GOT3 (cell line): ENCODE data around the gene PHRF1.

Experiments used
- DNase-seq: peaks from one replicate; lab custom pipeline; 2025; ENCODE audit warnings: mixed read lengths; lab: John Stamatoyannopoulos, UW

The PHRF1 gene

DNA sequence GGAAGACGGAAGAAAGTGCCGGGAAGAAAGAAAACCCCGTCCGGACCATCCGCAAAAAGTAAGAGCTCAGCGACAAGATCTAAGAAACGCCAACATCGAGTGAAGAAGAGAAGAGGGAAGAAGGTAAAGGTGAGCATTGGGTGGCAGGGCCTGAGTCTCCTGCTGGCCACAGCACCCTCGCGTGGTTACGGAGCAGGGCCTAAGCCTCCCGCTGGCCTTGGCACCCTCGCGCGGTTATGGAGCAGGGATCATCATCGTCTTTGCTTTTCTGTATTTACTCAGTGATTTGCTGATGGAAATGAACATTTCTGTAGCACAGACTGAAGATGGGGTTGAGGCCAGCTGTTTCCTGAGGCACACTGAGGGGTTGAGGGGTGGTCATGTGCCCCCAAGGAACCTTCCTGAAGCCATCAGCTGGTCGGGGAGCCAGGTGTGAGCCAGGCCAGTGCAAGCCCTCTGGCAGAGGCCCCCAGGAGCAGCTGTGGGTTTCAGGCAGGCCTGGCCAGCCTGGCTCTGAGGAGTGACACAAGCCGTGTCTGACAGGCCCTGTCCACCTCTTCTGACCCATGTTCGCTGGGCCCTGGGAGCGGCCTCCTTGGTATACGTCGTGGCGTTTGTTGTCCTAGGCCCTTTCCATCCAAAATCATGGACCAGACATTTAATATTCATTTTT is 25.4 kb downstream of the PHRF1 start:
- DNase-seq: no peak

DNA sequence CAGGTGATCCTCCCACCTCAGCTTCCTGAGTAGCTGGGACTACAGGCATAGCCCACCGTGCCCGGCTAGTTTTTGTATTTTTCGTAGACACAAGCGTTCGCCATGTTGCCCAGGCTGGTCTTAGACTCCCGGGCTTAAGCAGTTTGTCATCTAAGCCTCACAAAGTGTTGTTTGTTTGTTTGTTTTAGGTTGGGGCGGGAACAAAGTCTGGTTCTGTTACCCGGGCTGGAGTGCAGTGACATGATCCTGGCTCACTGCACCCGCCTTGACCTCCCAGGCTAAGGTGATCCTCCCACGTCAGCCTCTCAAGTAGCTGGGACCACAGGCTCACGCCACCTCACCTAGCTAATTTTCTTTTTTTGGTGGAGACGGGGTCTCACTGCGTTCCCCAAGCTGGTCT is 26.9 kb downstream of the PHRF1 start:
- DNase-seq: no peak

DNA sequence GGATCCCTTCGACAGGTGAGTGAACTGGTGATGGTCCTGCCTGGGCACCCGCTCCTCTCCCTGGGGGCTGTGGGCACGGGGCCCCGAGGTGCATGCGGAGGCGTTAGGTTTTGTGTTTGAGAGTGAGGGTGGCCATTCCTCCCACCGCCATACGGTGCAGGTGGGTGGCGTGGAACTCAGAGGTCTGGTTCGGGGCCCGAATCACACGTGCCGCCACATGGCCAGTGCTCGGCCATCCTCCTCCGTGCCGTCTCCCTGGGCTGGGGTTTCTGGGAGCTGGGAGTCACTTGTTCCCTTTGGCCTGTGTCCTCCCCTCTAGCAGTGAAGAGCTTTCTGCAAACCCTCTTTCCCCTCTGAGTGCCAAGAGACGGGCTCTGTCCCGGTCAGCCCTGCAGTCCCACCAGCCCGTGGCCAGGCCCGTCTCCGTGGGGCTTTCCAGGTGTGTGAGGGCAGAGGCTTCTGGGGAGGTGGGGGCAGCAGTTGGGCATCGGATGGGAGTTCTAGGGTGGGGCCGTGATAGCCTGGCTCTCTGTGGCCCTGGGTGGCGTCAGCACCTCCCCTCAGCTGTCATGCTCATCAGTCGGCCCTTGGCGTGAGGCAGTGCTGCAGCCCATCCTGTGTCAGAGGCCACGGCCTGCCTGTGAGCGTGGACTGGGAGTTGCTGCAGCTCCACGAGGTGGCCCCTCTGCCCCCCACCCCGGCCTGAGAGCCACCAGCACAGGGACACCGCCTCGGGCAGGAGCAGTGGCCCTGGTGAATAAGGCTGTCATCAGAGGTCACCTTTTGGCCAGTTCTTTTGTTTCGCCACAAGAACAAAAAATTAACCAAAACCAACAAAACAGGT is 29.2 kb downstream of the PHRF1 start:
- DNase-seq: no peak

DNA sequence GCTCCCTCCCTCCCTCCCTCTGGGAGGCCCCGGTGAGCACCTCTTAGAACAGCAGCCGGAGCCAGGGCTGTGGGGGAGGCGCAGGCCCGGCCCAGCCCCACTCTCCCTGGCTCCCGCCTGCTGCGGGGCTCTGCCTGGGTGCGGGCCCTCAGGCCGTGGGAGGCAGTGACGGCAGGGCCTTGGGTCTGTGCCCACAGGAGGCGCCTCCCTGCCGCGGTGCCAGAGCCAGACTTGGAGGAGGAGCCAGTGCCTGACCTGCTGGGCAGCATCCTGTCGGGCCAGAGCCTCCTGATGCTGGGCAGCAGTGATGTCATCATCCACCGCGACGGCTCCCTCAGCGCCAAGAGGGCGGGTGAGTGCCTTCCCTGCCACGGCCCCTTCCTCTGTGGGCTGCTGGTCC is 30.0 kb downstream of the PHRF1 start:
- no peak for DNase-seq

DNA sequence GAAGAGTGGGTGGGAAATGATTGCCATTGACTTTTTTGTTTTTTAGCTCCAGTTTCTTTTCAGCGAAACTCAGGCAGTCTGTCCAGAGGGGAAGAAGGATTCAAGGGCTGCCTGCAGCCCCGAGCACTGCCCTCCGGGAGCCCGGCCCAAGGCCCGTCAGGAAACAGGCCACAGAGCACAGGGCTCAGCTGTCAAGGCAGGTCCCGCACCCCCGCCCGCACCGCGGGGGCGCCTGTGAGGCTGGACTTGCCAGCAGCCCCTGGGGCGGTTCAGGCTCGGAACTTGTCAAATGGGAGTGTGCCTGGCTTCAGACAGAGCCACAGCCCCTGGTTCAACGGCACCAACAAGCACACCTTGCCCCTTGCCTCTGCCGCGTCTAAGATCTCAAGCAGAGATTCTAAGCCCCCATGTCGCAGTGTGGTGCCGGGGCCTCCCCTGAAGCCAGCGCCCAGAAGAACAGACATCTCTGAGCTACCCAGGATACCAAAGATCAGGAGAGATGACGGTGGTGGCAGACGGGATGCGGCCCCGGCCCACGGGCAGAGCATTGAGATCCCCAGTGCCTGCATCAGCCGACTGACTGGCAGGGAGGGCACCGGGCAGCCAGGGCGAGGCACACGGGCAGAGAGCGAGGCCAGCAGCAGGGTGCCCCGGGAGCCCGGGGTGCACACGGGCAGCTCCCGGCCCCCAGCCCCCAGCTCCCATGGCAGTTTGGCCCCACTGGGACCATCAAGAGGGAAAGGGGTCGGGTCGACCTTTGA is 30.9 kb downstream of the PHRF1 start:
- DNase-seq: no peak

DNA sequence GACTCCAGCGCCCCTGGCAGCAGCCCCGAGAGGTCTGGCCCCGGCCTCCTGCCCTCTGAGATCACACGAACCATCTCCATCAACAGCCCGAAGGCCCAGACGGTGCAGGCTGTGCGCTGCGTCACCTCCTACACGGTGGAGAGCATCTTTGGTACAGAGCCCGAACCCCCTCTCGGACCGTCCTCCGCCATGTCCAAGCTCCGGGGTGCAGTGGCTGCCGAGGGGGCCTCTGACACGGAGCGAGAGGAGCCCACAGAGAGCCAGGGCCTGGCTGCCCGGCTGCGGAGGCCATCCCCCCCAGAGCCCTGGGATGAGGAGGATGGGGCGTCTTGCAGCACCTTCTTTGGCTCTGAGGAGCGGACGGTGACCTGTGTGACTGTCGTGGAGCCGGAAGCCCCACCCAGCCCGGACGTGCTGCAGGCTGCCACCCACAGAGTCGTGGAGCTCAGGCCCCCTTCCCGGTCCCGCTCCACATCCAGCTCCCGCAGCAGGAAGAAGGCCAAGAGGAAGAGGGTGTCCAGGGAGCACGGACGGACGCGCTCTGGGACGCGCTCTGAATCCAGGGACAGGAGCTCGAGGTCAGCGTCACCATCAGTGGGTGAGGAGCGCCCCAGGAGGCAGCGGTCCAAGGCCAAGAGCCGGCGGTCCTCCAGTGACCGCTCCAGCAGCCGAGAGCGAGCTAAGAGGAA is 31.8 kb downstream of the PHRF1 start:
- no peak for DNase-seq

DNA sequence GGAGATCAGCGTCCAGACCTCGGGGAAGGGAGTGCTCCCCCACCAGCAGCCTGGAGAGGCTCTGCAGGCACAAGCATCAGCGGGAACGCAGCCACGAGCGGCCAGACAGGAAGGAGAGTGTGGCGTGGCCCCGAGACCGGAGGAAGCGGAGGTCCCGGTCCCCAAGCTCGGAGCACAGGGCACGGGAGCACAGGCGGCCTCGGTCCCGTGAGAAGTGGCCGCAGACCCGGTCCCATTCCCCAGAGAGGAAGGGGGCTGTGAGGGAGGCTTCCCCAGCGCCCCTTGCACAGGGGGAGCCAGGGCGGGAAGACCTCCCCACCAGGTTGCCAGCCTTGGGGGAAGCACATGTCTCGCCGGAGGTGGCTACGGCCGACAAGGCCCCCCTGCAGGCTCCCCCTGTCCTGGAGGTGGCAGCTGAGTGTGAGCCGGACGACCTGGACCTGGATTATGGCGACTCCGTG is 32.6 kb downstream of the PHRF1 start:
- DNase-seq: no peak

DNA sequence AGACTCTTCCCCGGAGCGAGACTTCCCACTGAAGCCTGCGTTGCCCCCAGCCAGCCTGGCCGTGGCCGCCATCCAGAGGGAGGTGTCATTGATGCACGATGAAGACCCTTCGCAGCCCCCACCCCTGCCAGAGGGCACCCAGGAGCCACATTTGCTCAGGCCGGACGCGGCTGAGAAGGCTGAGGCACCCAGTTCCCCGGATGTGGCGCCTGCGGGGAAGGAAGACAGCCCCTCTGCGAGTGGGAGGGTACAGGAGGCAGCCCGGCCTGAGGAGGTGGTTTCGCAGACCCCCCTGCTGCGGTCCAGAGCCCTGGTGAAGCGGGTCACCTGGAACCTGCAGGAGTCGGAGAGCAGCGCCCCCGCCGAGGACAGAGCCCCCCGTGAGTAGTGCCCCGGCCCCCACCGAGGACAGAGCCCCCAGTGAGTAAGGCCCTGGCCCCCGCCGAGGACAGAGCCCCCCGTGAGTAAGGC is 33.1 kb downstream of the PHRF1 start:
- no peak for DNase-seq

DNA sequence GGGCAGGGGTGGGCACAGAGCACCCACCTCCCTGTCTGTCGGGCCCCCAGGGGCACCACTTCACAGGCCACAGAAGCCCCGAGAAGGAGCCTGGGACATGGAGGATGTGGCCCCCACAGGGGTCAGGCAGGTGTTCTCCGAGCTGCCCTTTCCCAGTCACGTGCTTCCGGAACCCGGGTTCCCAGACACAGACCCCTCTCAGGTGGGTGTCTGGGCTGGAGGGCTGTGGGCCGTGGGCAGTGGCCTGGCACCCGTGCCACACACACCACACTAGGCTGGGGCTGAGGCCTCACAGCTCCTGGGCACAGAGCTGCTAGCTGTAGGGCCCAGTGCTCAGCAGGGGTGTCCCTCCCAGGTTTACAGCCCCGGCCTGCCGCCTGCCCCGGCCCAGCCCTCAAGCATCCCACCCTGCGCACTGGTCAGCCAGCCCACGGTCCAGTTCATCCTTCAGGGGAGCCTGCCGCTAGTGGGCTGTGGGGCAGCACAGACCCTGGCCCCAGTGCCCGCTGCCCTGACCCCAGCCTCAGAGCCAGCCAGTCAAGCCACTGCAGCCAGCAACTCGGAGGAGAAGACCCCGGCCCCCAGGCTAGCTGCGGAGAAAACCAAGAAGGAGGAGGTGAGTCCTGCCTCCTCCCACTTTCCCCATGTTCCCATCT is 34.0 kb downstream of the PHRF1 start:
- no peak for DNase-seq

DNA sequence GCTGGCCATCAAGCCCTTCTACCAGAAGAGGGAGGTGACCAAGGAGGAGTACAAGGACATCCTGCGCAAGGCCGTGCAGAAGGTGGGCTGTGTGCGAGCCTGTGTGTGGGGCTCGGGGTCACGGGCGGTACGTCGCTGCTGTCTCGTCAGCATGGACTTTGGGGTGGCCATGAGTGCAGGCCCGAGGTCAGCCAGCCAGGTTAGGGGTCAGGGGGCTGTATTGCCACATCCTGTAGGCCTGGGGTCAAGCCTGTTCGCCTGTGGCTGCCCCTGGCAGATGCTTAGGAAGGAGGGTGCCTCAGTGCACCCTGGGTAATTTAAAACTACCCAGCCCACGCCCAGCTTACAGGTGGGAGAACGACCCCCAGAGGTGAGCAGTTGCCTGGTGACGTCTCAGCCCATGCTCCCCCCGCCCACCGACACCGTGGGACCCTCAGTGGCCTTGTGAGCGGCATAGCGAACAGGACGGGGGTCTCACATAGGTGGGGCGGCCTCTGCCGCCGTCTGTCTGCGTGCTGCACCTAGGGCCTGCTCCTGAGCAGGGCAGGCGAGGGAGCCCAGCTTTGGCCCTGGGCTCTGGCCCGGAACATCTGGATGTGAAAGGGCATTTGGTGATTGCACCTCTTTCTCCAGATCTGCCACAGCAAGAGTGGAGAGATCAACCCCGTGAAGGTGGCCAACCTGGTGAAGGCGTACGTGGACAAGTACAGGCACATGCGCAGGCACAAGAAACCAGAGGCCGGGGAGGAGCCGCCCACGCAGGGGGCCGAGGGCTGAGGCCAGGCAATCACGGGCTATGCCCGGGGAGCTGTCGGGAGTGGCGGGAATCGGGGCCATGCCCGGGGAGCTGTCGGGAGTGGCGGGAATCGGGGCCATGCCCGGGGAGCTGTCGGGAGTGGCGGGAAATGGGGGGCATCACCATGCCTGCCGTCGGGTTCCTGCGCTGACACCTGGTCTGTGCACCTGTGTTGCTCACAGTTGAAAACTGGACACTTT is 35.0 kb downstream of the PHRF1 start:
- no peak for DNase-seq

DNA sequence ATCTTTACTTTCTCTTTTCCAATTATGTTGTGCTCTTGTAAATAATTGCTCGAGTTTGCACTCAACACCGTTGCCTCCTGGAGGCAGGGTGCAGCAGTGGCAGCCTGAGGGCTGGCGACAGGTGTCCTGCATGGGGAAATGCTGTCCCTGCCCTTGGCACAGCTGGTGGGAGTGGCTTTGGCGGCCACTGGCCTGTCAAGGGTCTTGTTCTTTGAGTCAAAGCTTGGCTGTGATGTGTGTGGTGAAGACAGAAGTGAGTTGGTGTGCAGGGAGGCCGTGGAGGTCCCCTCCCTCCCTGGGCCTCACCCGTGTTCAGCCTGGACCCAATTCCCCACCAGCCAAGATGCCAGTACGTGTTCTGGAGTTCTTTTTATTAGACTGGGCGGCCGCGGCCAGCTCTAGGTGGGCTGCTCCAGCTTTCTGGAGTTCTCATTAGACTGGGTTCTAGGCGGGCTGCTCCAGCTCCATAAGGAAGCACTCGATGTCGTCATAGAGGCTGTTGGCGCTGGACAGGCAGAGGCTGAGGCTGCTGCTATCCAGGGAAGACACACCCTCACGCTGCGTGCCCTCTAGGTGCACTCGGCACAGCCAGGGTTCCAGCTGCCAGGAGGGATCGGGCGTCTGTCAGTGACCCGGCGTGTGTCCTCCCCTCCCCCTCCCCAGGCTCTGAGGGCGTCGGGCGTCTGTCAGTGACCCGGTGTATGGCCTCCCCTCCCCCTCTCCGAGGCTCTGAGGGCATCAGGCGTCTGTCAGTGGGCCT is 36.1 kb downstream of the PHRF1 start:
- no peak for DNase-seq

DNA sequence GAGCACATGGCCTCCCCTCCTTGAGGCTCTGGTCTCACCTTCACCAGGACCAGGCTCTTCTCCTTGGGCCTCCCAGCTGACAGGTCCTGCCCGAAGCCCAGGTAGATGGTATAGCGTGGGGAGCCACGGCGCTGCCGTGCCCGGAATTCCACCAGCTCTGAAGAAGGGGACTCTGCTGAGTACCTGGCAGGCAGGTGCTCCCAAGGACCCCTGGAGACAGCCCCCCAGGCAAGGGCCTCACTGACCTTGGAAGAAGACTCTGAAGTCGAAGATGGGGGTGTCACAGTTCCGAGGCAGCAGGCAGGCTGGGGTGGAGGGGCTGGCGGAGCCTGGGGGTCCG is 36.7 kb downstream of the PHRF1 start:
- no peak for DNase-seq

DNA sequence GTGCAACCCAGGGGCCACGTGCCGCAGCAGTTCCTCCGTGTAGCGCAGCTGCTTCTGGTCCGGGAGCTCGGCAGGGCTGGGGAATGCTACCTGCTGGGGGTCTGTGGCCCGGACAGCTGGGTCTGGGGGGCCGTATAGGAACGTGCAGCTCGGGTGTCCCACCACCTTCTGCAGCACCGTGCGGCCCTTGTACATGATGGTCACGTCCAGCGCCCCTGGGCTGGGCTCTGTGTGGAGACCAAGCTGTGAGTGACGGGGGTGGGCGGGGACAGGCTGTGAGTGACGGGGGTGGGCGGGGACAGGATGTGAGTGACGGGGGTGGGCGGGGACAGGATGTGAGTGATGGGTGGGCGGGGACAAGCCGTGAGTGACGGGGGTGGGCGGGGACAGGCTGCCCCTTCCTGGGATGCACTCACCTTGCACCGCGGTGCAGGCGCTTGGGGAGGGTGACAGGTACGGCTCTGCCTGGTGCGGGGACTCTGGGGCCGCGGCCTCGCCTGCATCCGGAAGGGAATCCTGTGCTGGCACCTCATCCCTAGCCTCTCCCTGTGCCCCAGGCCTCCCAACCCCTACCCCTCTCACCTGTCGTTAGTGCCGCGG is 37.2 kb downstream of the PHRF1 start:
- DNase-seq: no peak

DNA sequence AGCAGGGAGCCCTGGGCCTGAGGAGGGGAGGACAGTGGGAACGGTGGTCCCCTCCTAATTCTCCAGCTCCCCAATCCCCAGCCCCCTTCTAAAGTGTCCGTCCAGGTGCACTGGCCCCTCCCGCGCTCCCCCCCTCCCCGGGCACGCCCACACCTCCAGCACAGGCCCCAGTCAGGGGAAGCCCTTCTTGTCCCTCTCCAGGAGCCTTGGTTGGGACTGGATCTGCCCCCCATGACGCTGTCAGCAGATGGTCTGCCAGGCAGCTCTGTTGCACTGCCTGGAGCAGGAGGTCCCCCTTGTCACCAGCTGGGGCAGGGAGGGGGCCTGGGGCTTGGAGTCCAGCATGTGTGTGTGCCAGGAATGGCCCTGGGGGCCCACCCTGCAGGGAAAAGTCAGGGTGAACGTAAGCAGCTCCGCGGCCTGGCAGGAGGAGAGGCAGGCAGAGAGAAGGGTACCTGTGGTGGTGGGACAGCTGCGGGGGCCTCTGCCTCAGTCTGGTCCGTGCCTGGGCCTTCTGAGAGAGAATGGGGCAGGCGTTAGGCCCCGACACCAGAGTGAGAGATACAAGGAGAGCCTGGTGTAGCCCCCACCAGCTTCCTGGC is 37.9 kb downstream of the PHRF1 start:
- DNase-seq: no peak

DNA sequence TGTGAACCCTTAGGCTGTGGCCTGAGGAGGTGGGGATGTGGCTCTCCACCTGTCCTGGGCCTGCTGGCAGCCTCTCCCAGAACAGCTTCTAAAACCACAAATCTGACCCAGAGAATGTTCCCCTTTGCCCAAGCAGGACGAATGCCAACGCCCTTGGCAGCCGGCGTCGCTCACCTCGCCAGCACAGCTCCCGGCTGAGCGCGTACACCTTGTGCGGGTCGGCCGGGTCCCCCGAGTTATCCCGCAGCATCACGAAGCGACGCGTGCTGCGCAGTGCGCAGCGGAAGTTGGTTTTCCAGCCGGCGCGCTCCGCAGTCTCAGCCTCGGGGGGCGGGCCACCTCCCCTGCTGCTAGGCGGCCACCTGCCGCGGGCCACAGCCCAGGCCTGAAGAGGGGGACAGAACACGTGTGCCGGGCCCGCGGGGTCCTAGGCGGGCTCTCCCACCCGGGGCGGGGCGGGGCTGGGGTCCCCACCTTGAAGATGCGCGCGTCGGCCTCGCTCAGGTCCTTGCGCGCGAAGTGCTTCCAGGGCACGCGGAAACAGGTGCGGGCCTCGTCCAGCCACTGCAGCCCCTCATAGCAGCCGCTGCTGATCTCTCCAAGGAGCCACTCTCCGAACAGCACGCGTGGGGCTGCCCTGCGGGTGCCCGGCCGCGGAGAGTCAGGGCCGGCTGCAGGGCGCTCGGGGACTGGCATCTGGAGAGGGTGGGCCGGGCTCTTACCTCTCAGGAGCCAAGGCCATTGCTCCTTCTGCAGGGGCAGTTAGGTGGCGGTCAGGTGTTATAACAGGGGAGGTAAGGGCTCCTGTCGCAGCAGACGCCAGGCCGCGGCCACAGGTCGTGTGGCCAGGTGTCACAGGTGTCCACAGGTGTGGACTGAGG is 38.6 kb downstream of the PHRF1 start:
- no peak for DNase-seq

DNA sequence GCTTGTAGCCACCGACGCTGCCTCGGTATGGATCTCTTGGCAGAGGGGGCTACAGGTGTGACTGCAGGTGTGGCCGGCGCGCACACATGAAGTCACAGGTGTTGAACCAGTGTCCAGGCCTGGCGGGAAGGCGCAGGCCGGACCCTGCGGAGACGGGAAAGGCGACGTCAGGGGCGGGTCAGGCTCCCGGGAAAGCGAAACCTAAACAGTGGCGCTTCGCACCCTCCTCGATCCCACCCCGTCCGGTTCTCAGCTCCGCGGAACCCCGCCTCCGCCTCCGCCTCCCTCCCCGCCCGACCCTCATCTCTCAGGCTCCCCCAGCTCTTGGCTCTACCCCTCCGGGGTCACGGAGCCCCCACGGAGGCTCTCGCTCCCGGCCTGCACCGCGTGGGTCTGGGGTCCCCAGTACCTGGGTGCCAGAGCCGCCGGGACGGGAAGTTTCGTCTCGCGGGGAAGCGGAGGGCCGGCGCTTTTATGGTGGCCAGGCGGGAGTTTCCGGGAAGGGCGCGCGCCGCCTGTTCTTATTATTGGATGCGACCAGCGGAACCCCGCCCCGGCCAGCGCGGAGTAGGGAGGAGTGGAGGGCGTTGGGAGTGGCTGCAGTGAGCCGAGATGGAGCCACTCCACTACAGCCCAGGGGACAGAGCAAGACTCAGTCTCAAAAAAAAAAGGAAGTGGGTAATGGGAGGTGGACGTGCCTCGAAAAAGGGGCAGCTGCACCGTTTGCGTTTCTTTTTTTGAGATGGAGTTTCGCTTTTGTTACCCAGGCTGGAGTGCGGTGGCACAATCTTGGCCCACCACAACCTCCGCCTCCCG is 39.4 kb downstream of the PHRF1 start, which contains the start of gene IRF7:
IRF7 (minus strand) TSS at position 447 of the 816 bp plus-strand sequence. CDS start 586 bp downstream, outside the sequence.
- peak; percentile 36 for DNase-seq
